ENCODE results near the gene DPP10.

Gene DPP10

DNA sequence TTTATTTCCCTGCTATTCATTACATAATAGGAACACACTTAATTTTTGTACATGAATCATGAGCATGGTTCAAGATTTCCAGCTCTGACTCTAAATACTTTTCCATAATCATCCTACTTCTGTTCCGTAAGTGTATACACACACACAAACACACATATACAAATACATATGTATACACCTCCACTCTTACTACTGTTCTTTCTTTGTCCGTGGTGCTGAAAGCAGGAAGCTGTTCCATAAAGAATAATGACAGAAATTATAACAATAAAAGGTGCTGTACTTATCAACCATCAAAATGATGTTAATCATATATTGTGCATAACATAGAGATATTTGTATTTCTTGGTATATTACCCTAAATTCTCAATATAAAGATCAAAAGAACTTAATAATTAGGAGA lies 776.9 kb downstream of the DPP10 start:
- DNase-seq (ENCODE audit: low read depth), result no peak
- TF ChIP-seq, protein P1, sequence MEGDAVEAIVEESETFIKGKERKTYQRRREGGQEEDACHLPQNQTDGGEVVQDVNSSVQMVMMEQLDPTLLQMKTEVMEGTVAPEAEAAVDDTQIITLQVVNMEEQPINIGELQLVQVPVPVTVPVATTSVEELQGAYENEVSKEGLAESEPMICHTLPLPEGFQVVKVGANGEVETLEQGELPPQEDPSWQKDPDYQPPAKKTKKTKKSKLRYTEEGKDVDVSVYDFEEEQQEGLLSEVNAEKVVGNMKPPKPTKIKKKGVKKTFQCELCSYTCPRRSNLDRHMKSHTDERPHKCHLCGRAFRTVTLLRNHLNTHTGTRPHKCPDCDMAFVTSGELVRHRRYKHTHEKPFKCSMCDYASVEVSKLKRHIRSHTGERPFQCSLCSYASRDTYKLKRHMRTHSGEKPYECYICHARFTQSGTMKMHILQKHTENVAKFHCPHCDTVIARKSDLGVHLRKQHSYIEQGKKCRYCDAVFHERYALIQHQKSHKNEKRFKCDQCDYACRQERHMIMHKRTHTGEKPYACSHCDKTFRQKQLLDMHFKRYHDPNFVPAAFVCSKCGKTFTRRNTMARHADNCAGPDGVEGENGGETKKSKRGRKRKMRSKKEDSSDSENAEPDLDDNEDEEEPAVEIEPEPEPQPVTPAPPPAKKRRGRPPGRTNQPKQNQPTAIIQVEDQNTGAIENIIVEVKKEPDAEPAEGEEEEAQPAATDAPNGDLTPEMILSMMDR (conservative IDR thresholded peaks at IDR 0.05; ENCODE audit: low read depth, low read length), result no peak
- no peak overlapping the region for H3K4me3 ChIP-seq (ENCODE audit: low read length)

DNA sequence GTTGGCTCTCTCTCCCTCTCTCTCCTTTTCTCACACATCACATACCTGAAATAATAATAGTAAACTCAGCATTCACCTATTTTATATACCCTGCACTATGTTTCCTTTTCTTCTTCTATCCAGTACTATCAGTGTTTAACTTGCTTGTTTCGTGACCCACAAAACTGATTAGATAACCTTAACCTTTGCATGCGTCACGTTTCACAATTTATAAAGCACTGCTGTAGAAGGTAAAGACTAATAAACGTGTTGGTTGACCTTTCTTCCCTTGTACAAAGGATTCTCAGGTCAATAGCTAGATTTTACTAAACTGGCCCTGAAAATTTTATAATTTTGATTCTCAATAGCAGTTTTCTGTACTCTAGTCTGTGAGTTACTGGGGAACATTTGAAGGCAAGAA lies 791.7 kb downstream of the DPP10 start:
- no peak overlapping the region for H3K4me3 ChIP-seq (ENCODE audit: low read length)
- no peak for DNase-seq (ENCODE audit: low read depth)
- TF ChIP-seq, protein P1 (conservative IDR thresholded peaks at IDR 0.05; ENCODE audit: low read depth, low read length), result no peak

DNA sequence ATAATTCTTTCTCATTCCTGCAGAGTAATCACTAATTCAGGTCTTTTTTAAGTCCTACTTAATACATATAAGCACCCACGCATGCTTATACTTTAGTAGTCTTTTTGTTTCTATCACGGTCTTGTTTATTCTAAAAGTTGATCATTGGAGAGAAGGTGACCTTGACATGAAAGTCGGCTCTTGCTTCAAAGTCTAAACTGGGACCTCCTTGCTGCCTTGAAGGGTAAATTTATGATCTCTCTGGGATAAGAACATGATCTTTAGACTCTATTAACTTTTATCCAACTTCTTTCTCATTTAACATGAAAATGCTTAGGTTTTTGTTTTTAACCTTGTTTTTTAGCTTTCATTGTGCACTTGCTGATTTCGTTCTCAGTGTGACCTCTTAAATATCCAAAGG lies 792.3 kb downstream of the DPP10 start:
- no peak for DNase-seq (ENCODE audit: low read depth)
- TF ChIP-seq, protein P1 (conservative IDR thresholded peaks at IDR 0.05; ENCODE audit: low read depth, low read length), result no peak

DNA sequence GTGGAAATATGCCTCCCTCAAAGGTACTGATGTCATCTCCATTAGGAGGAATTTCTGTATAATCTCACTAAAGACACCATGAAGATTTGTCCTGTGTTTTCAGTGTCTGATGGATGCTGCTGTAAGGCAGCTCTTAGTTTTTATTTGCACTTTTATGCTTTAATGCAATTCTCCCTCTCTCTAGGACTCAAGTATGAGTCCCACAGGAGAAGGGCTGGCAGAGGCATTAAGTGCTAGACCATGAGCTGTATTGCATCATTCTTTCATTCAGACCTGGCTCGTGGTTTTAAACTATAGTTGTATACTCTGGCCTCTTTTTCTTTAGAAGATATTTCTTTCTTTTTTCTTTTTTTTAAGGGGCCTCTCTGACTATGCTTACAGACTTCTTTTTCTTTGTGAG lies 805.6 kb downstream of the DPP10 start:
- DNase-seq (ENCODE audit: low read depth), result no peak
- H3K4me3 ChIP-seq (ENCODE audit: low read length), result no peak overlapping the region
- TF ChIP-seq, protein P1 (conservative IDR thresholded peaks at IDR 0.05; ENCODE audit: low read depth, low read length), result no peak

More for the DNA sequence above, 792.3 kb downstream of the DPP10 start:
- H3K4me3 ChIP-seq (ENCODE audit: low read length), result no peak overlapping the region

DNA sequence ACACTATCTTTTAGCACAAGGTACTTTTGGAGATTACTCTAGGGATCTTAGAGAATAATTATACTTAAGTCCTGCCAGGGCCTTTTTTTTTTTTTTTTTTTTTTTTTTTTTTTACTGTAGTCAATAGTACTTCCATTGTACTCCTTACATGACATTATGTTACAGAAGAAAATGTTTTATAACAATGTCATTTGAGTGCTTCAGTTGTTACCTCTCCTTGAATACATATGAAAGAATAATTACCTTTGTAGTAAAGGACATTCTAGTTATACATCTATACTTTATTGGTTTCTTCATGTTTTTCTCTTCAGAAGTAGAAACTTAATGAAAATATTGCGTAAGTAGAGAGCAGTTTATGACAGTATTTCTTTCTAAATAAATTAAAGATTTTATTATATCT lies 834.9 kb downstream of the DPP10 start:
- TF ChIP-seq, protein P1 (conservative IDR thresholded peaks at IDR 0.05; ENCODE audit: low read depth, low read length), result no peak
- no peak overlapping the region for H3K4me3 ChIP-seq (ENCODE audit: low read length)

DNA sequence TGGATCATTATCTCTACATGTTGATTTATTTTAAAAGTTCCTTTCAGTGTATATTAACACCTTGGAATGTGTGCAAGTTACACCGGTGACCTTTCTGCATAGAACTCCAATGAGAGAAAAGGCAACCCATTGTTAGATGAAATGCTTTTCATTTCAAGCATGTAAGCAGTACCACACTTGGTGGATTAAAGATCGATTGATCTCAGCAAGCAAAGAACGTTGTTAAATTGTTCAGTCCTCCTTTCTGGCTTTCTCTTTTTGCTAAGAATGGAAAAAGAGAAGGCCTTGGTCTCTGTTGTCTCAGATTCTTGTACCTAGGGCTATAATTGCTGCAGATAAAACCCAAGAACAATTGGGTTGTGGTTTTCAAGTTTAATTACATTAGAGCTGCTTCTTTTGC lies 843.0 kb downstream of the DPP10 start:
- no peak overlapping the region for H3K4me3 ChIP-seq (ENCODE audit: low read length)
- no peak for DNase-seq (ENCODE audit: low read depth)
- TF ChIP-seq, protein P1 (conservative IDR thresholded peaks at IDR 0.05; ENCODE audit: low read depth, low read length), result no peak

More for the DNA sequence above, 834.9 kb downstream of the DPP10 start:
- DNase-seq (ENCODE audit: low read depth), result no peak

DNA sequence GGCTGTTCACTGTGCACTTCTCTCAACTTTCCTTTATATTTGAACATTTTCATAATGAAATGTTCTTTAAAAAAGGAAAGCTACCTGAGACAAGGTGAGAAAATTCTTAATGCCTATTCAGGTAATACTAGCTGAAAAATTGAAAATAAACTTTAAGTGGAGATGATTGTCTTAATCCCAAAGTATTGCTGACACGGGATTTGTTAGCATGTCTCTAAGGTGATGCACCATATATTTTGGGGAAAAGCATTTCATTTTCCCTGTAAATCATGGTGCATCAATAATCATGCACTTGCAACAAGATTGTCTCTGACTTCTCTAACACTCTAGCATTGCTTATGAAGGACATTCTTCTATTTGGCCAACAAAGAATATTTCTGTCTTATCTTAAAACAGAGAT lies 848.0 kb downstream of the DPP10 start:
- TF ChIP-seq, protein P1 (conservative IDR thresholded peaks at IDR 0.05; ENCODE audit: low read depth, low read length), result no peak
- no peak for DNase-seq (ENCODE audit: low read depth)
- no peak overlapping the region for H3K4me3 ChIP-seq (ENCODE audit: low read length)

Measured in retinal pigment epithelial cell (primary cell).